HG03439 (cell line): Measurements from ENCODE around the gene BYSL.
"Not testable (repeated sequence)": the region's sequence is repeated elsewhere in the genome, so short reads cannot be mapped to it uniquely, and the experiment has no call there.

ENCODE experiments used
- ATAC-seq: cut with Tn5 transposase; IDR thresholded peaks from one replicate; pipeline ENCODE4 v1.9.1; 2021; ENCODE audit warnings: mild to moderate bottlenecking, moderate library complexity; ENCODE audit not compliant: unreplicated experiment

The BYSL gene

DNA sequence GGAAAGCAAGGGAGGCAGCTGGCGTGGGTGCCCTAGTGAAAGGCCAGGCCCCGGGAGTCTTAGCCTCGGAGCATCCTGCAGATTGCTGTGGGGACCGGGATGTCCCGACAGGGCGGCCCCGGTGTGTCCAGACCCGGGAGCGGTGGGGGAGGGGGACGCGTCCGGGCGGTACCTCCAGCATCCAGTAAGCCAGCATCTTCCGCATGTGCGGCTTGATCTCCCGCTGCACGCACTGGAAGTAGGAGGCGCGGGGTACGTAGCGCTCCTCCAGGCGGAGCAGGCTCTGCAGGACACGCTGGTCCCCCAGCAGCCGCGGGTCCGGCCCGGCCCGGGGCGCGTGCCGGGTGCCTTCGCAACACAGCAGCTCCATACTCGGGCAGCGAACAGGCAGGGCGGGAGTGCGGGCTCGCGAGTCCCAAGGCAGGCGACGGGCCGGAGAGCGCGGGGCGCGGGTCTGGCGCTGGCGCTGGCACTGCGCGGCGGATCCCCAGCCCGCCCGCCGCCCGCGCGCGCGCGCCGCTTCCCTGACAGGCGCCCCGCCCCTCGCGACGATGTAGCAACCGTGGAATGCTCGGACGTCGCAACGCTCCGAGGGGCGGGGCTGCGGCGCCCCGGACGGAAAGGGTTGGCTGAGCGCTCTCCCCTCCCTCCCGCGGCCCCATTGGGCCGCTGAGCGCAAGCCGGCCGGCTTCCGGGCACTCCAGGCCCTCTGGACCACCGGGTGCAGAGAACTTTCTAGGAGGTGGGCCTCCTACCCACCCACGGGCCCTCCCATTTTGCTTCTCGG, 20.2 kb downstream of the BYSL start, which contains the start of gene CCND3:
CCND3 (minus strand) TSS at position 529 of the 787 bp plus-strand sequence; CDS start at position 370, 159 bp downstream.
- peak; percentile 86 for ATAC-seq

GRCh38 chr6:41942067-41942851, 21.0 kb downstream of the BYSL start:
- peak; percentile 12 for ATAC-seq

DNA sequence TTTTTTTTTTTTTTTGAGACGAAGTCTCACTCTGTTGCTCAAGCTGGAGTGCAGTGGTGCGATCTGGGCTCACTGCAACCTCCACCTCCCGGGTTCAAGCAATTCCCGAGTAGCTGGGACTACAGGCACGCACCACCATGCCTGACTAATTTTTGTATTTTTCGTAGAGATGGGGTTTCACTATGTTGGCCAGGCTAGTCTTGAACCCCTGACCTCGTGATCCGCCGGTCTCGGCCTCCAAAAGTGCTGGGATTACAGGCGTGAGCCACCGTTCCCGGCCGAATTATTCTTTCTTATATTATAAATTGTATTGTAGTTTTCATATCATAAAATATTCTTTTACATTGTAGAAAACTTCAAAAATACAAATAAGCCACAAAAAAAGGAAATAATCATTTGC, 21.6 kb downstream of the BYSL start:
- ATAC-seq: not testable (repeated sequence)

- ATAC-seq: no peak
Measured at GRCh38 chr6:41943456-41943855, 22.2 kb downstream of the BYSL start.

GRCh38 chr6:41947581-41948220, 26.4 kb downstream of the BYSL start:
- no peak for ATAC-seq

- ATAC-seq: no peak
Measured at GRCh38 chr6:41954668-41955067, 33.4 kb downstream of the BYSL start.

GRCh38 chr6:41955412-41955811, 34.1 kb downstream of the BYSL start:
- no peak for ATAC-seq

DNA sequence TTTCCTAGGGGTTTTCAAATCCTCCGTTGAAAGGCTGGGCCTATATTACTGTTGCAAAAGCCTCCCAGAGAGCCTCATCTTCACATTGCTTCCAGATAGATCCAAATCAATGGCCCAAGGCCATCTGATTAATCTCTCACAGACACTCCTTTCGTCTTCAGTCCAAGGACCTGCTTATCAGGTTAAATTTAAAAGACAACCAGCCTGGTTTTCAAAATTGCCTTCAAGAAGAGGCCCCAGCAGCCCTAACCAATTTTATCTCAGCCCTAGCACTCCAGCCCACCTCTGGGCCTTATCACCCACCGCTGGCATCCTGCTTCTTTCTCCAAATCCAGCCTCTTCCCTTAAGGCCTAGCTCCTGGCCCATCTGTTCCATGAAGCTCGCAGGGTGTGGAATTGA, 35.8 kb downstream of the BYSL start:
- ATAC-seq: no peak

DNA sequence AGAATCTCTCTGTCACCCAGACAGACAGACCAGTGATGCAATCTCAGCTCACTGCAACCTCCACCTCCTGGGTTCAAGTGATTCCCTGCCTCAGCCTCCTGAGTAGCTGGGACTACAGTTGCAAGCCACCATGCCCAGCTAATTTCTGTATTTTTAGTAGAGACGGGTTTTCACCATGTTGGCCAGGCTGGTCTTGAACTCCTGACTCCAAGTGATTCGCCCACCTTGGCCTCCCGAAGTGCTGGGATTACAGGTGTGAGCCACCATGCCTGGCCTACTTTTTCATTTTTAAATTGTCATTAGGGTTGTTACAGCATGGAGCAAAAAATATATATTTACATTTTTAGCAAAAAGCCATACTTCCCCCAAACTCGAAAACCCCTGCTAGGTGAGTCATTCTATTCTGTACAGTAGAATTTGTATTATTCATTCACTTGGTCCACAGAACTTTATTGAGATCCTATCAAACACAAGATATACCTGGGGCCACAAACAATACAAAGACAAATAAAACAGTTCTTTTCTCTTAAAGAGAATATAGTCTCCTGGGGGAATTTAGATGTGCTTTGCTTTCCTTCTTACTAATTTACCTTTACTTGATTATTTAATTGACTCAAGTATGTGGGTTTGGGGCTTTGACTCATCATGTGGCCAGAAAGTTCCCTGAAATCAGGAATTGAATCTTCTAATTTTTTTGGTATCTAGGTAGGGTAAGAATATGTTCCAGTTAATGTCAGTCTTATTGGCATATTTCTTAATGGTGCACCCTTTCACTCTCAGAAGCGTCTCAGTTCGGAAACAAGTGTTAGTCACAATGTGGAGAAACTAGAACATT, 36.9 kb downstream of the BYSL start:
- ATAC-seq: no peak

DNA sequence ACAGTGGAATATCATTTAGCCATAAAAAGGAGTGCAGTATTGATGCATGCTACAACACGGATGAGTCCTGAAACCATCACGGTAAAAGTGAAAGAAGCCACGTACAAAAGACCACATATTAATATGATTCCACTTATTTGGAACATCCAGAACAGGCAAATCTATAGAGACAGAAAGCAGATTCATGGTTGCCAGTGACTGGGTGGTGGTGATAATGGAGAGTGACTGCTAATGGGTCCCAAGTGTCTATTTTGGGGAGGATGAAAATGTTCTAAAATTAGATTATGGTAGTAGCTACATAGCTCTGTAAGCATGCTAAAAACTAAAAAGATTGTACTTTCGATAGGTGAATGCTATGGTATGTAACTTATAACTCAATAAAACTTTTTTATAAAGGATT, 38.7 kb downstream of the BYSL start:
- no peak for ATAC-seq

DNA sequence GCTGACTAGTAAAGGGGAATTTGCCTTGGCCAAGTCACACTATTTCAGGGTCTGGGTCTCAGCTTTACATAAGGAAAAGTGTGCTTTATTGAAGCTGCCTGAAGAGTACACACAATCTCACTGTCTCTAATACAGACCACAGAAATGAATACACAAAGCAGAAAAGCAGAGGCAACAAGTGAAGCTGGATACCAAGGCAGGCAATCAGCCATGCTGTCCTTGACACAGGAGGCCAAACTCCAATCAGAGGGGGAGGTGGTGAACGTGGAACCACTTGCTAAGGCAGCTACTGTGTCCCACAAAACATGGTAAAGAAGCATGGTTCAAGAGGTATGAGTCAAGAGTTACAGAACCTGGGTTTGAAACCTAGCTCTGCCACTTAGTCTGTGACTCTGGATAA, 42.1 kb downstream of the BYSL start:
- no peak for ATAC-seq

- no peak for ATAC-seq
Measured at GRCh38 chr6:41964201-41964887, 43.0 kb downstream of the BYSL start.

- ATAC-seq: no peak
Measured at GRCh38 chr6:41965429-41966213, 44.3 kb downstream of the BYSL start.

DNA sequence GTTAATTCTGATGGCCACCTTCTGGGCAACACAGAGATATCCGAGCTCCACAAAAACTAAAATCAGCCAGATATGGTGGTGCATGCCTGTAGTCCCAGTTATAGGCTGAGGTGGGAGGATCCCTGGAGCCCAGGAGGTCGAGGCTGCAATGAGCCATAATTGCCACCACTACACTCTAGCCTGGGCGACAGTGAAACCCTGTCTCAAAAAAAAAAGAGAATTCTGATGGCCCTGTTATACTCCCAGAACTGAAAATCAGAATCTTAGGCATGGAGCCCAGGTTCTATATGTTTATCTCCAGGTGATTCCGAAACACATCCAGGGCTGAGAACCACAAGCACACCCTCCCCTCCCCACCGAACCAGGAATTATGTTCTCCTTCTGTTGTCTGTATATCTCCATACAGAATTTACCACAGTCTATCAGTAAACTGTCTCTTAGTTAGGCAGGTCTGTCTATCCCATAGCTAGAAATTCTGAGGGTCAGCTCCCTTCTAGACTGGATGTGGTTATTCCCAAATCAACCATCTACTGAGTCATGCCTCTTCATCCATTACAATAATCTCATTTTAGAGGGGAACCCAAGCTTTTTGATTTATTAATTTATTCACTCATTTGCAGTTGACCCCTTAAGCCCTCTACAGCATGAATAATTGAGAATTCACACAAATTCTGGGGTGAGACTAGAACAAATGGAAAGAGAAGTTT, 45.1 kb downstream of the BYSL start:
- no peak for ATAC-seq

GRCh38 chr6:41966961-41967311, 45.6 kb downstream of the BYSL start:
- no peak for ATAC-seq

- no peak for ATAC-seq
Measured at GRCh38 chr6:41967312-41968287, 46.3 kb downstream of the BYSL start.

GRCh38 chr6:41970436-41970846, 49.1 kb downstream of the BYSL start:
- ATAC-seq: no peak

GRCh38 chr6:41972826-41973225, 51.5 kb downstream of the BYSL start:
- ATAC-seq: no peak
